GM12878 (cell line): ENCODE results near the gene UHRF1. TPM values are rescaled to one million over a fixed set of nuclear protein-coding genes. Genes with fewer than 3 reads are reported as not detected.

Experiments
- ATAC-seq: fragments of 200-7000 bp; cut with Tn5 transposase; 3 replicates; pipeline ENCODE4 v1.9.1; 2020; ENCODE audit warnings: mild to moderate bottlenecking, moderate library complexity
- BruUV-seq: library from RNA; stranded (reverse); fragments of 400-500 nt; replicated peaks from 2 replicates; lab custom pipeline; 2021; lab: Mats Ljungman, UMichigan
- CTCF ChIA-PET: fragments of 300-600 bp; sonication (Branson Sonifier 250); formaldehyde crosslinking; extraction: SDS; loops from one replicate; lab custom pipeline; 2021; ENCODE audit warnings: inconsistent platforms; lab: Yijun Ruan, JAX
- POLR2A ChIA-PET: fragments of 350-600 bp; formaldehyde crosslinking; extraction: SDS; loops from one replicate; lab custom pipeline; 2021; ENCODE audit warnings: inconsistent platforms; lab: Charles Lee
- RAD21 ChIA-PET: fragments of 300-600 bp; sonication (Branson Sonifier 250); formaldehyde crosslinking; loops from one replicate; lab custom pipeline; 2023; ENCODE audit warnings: antibody characterized with exemption; ENCODE audit not compliant: unreplicated experiment; lab: Charles Lee
- SMC1A ChIA-PET: fragments of 300-600 bp; sonication (Branson Sonifier 250); formaldehyde crosslinking; loops from one replicate; lab custom pipeline; 2023; ENCODE audit not compliant: unreplicated experiment, uncharacterized antibody; lab: Charles Lee
- DNase-seq: peaks from one replicate; pipeline ENCODE4 v3.0.0-alpha.2; 2011; ENCODE audit warnings: low read depth, low spot score
- FAIRE-seq: peaks from 3 replicates; lab custom pipeline; 2011; peaks lifted over from hg19 to GRCh38; lab: Jason Lieb, UNC
- H2AFZ ChIP-seq: 2 replicates; pipeline ENCODE4 v1.6.0; 2011; ENCODE audit warnings: low read depth, low read length, control low read depth; ENCODE audit not compliant: control insufficient read depth
- H3K27ac ChIP-seq: 2 replicates; pipeline ENCODE4 v1.5.1; 2011; ENCODE audit warnings: control low read depth; ENCODE audit not compliant: control insufficient read depth, insufficient read depth
- H3K27me3 ChIP-seq, 2 experiments: replicated peaks in 1 of 2; 2 replicates each; pipeline versions ENCODE4 v1.6.0 to v1.6.1; 2011; ENCODE audit warnings: low read length in 1 of 2; ENCODE audit not compliant: control insufficient read depth in 2 of 2, insufficient read depth in 2 of 2
- H3K36me3 ChIP-seq, 2 experiments: 2 replicates each; pipeline ENCODE4 v1.5.1; 2011; ENCODE audit warnings: low read length in 1 of 2; ENCODE audit not compliant: control insufficient read depth in 2 of 2, insufficient read depth in 2 of 2
- H3K4me1 ChIP-seq: 2 replicates; pipeline ENCODE4 v1.6.1; 2011; ENCODE audit warnings: mild to moderate bottlenecking, low read length, moderate library complexity, mixed read lengths; ENCODE audit not compliant: control insufficient read depth, insufficient read depth
- H3K4me2 ChIP-seq: 2 replicates; pipeline ENCODE4 v1.6.0; 2011; ENCODE audit warnings: control low read depth; ENCODE audit not compliant: control insufficient read depth, insufficient read depth
- H3K4me3 ChIP-seq: fragments of 200-600 bp; sonication (generic); 2 replicates; pipeline ENCODE4 v1.5.1; 2016
- H3K79me2 ChIP-seq: 2 replicates; pipeline ENCODE4 v1.6.0; 2011; ENCODE audit warnings: low read length; ENCODE audit not compliant: control insufficient read depth, insufficient read depth
- H3K9ac ChIP-seq: 2 replicates; pipeline ENCODE4 v1.8.0; 2011; ENCODE audit warnings: low read length, control low read depth, mixed read lengths; ENCODE audit not compliant: control insufficient read depth, insufficient read depth
- H3K9me3 ChIP-seq: replicated peaks from 3 replicates; pipeline ENCODE4 v1.5.1; 2011; ENCODE audit warnings: mild to moderate bottlenecking, low read length; ENCODE audit not compliant: control insufficient read depth, insufficient read depth
- H4K20me1 ChIP-seq: 2 replicates; pipeline ENCODE4 v1.6.0; 2011; ENCODE audit not compliant: control insufficient read depth, insufficient read depth
- BCL11A ChIP-seq: IDR thresholded peaks from 2 replicates; pipeline ENCODE4 v1.6.1; 2011; ENCODE audit warnings: low read depth, low read length
- CBX3 ChIP-seq: fragments of 200-600 bp; sonication (generic); IDR thresholded peaks from 2 replicates; pipeline ENCODE4 v1.6.1; 2016; ENCODE audit warnings: low read depth, borderline replicate concordance
- CHD4 ChIP-seq: fragments of 200-600 bp; sonication (generic); IDR thresholded peaks from 2 replicates; pipeline ENCODE4 v1.6.1; 2016; ENCODE audit warnings: mild to moderate bottlenecking
- FOXM1 ChIP-seq: IDR thresholded peaks from 2 replicates; pipeline ENCODE4 v1.6.1; 2012; ENCODE audit warnings: low read depth, mild to moderate bottlenecking, inconsistent platforms, low read length, moderate library complexity
- MYC ChIP-seq: IDR thresholded peaks from 2 replicates; pipeline ENCODE4 v1.6.1; 2011; ENCODE audit warnings: mild to moderate bottlenecking, low read length, moderate library complexity, inconsistent platforms; ENCODE audit not compliant: insufficient read depth, insufficient replicate concordance, insufficient read length, severe bottlenecking
- PKNOX1 ChIP-seq: fragments of 450-650 bp; IDR thresholded peaks from 2 replicates; pipeline ENCODE4 v1.6.1; 2016; ENCODE audit warnings: mild to moderate bottlenecking
- PML ChIP-seq: IDR thresholded peaks from 2 replicates; pipeline ENCODE4 v1.6.1; 2012; ENCODE audit warnings: low read length, inconsistent platforms
- SIX5 ChIP-seq: IDR thresholded peaks from 2 replicates; pipeline ENCODE4 v1.6.1; 2011; ENCODE audit warnings: mild to moderate bottlenecking, low read depth, low read length, moderate library complexity; ENCODE audit not compliant: severe bottlenecking
- TCF7 ChIP-seq: IDR thresholded peaks from 2 replicates; pipeline ENCODE4 v1.6.1; 2014; ENCODE audit warnings: antibody characterized with exemption, borderline replicate concordance
- USF1 ChIP-seq: IDR thresholded peaks from 2 replicates; pipeline ENCODE4 v1.6.1; 2011; ENCODE audit warnings: borderline replicate concordance, low read depth, mild to moderate bottlenecking, moderate library complexity, mixed read lengths, low read length; ENCODE audit not compliant: insufficient read depth; ENCODE audit errors: extremely low read length
- YY1 ChIP-seq: IDR thresholded peaks from 2 replicates; pipeline ENCODE4 v1.6.1; 2011; ENCODE audit warnings: low read depth, mild to moderate bottlenecking, low read length
- WGBS: methylation state at CpG from one replicate; pipeline ENCODE4 v1.1.6; 2016; ENCODE audit warnings: low lambda C conversion rate; ENCODE audit not compliant: insufficient replicate concordance, insufficient coverage; ENCODE audit errors: missing lambda C conversion rate; 5-methylcytosine and 5-hydroxymethylcytosine counted together
- in situ Hi-C: fragments of 300-500 bp; cut with MboI; formaldehyde crosslinking; loops from 9 replicates; pipeline ENCODE4 v1.14.3; 2018; ENCODE audit warnings: mixed read lengths
- intact Hi-C: fragments of 100-400 bp; cut with micrococcal nuclease; formaldehyde crosslinking; loops from one replicate; pipeline ENCODE4 v1.14.2; 2022; ENCODE audit not compliant: unreplicated experiment
- polyA plus RNA-seq, 11 experiments: library from polyadenylated mRNA; depleted of rRNA in 4 of 11; unstranded in 6 of 11; stranded (reverse) in 5 of 11; fragments of >200 nt; fragmentation: Nextera tagmentation in 4 of 11; fragmentation: Illumina TruSeq in 1 of 11; extraction: Ambion mirVana in 4 of 11; extraction: Trizol in 1 of 11; gene quantifications; 1 replicate in 1 of 11; 2 replicates in 10 of 11; pipeline versions ENCODE4 v1.2.1 to v1.2.3, GENCODE V29; 2011 to 2016; ENCODE audit warnings: inconsistent platforms in 2 of 11, missing spikeins in 2 of 11, low read depth in 1 of 11
- total RNA-seq, 4 experiments: library from RNA; depleted of rRNA in 3 of 4; stranded (reverse); fragments of >200 nt in 3 of 4; fragmentation: Illumina TruSeq in 1 of 4; extraction: Trizol in 1 of 4; gene quantifications; 2 replicates each; pipeline versions ENCODE4 v1.2.1 to v1.2.3, GENCODE V29; 2013 to 2021
- TF ChIP-seq, protein P1 (sequence below): fragments of 450-650 bp; IDR thresholded peaks from 2 replicates; pipeline ENCODE4 v1.6.1; 2018; ENCODE audit warnings: mild to moderate bottlenecking, low read depth, moderate library complexity; ENCODE audit not compliant: partially characterized antibody

UHRF1 gene
- total and polyA plus RNA-seq, 10 of the 15 experiments (the other 5 are each of a cell fraction or from before 2014, with no cell fraction given) = 13.0 to 109 (median 37.7) TPM

- no TSS peak for BruUV-seq
- no peaks in the 10 kb centered on the region for H3K9me3 ChIP-seq
- TF ChIP-seq BCL11A (no peak), CHD4 (no peak), CBX3 (no peak), USF1 (no peak), PML (no peak), FOXM1 (no peak), SIX5 (no peak), MYC (no peak), YY1 (no peak), PKNOX1 (no peak), TCF7 (no peak)
- TF ChIP-seq, protein P1, sequence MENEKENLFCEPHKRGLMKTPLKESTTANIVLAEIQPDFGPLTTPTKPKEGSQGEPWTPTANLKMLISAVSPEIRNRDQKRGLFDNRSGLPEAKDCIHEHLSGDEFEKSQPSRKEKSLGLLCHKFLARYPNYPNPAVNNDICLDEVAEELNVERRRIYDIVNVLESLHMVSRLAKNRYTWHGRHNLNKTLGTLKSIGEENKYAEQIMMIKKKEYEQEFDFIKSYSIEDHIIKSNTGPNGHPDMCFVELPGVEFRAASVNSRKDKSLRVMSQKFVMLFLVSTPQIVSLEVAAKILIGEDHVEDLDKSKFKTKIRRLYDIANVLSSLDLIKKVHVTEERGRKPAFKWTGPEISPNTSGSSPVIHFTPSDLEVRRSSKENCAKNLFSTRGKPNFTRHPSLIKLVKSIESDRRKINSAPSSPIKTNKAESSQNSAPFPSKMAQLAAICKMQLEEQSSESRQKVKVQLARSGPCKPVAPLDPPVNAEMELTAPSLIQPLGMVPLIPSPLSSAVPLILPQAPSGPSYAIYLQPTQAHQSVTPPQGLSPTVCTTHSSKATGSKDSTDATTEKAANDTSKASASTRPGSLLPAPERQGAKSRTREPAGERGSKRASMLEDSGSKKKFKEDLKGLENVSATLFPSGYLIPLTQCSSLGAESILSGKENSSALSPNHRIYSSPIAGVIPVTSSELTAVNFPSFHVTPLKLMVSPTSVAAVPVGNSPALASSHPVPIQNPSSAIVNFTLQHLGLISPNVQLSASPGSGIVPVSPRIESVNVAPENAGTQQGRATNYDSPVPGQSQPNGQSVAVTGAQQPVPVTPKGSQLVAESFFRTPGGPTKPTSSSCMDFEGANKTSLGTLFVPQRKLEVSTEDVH = no peak
- TF ChIP-seq, all 136 proteins: peak for 0
- no peak overlapping the region for H3K27ac ChIP-seq
- ATAC-seq (no peak), FAIRE-seq (no peak), DNase-seq (no peak)
- H3K9ac ChIP-seq = no peak overlapping the region
- peaks cover 3 to 7% of the 10 kb centered on the region in 2 experiments; a peak in 3 of 4 replicates for H3K36me3 ChIP-seq
- RAD21 ChIA-PET = no interaction called here
- no peaks in the 10 kb centered on the region for H3K27me3 ChIP-seq
- in situ Hi-C loops = no loop called here
- SMC1A ChIA-PET = no interaction called here
- intact Hi-C loops = loop anchor here (10.0 kb wide), 1 partner anchor 100 kb away; the partner anchor contains the start of gene PLIN3
- WGBS = 89% methylated on average over 6 of the region's 6 CpGs
- H4K20me1 ChIP-seq = no peaks in the 10 kb centered on the region
- H2AFZ ChIP-seq = no peak overlapping the region
- H3K4me1 ChIP-seq = peaks cover 5% of the 10 kb centered on the region
- no peak overlapping the region for H3K4me2 ChIP-seq
- CTCF ChIA-PET = no interaction called here
- peaks cover 9% of the 10 kb centered on the region for H3K79me2 ChIP-seq
- no peak overlapping the region for H3K4me3 ChIP-seq
- POLR2A ChIA-PET = no interaction called here
These were observed 55.8 kb downstream of the UHRF1 start for GRCh38 chr19:4965061-4965460.
